Gastroesophageal sphincter (tissue), 4 donors: ENCODE results near the gene SESN2. TPM values are rescaled to one million over a fixed set of nuclear protein-coding genes. Genes with fewer than 3 reads are reported as not detected.
A peak's percentile ranks its signal among the peaks of the same experiment; 100 is the strongest.

Experiments used
- ATAC-seq: fragments of 150-250 bp; one replicate; pipeline ENCODE4 v1.9.1; 2016; ENCODE audit warnings: mild to moderate bottlenecking, moderate library complexity
- H3K27ac ChIP-seq, 4 donors: fragments of 200-600 bp; sonication (generic) in 3 of 4; 1 replicate in 3 of 4; 2 replicates in 1 of 4; pipeline ENCODE4 v1.5.1; 2016 to 2019
- H3K27me3 ChIP-seq: fragments of 200-600 bp; sonication (generic); one replicate; pipeline ENCODE4 v1.5.1; 2019
- H3K36me3 ChIP-seq, 2 donors: fragments of 200-600 bp; sonication (generic); one replicate each; pipeline ENCODE4 v1.5.1; 2019; ENCODE audit warnings: control low read depth in 1 of 2
- H3K4me1 ChIP-seq, 3 donors: fragments of 200-600 bp; sonication (generic); 1 replicate in 2 of 3; 2 replicates in 1 of 3; pipeline ENCODE4 v1.5.1; 2016 to 2019; ENCODE audit warnings: control low read depth in 2 of 3
- H3K4me3 ChIP-seq, 2 donors: fragments of 200-600 bp; sonication (generic); one replicate each; pipeline ENCODE4 v1.5.1; 2019; ENCODE audit warnings: mild to moderate bottlenecking in 1 of 2, moderate library complexity in 1 of 2
- H3K9me3 ChIP-seq, 3 donors: fragments of 200-600 bp; sonication (generic); one replicate each; pipeline ENCODE4 v1.5.1; 2017 to 2019; ENCODE audit warnings: control low read depth in 2 of 3
- EP300 ChIP-seq: sonication (generic); formaldehyde crosslinking; IDR thresholded peaks from one replicate; pipeline ENCODE4 v1.6.1; 2017; ENCODE audit warnings: antibody characterized with exemption, mild to moderate bottlenecking
- POLR2A ChIP-seq, 2 donors: fragments of 450-650 bp; IDR thresholded peaks; one replicate each; pipeline ENCODE4 v1.6.1; 2017; ENCODE audit warnings: antibody characterized with exemption in 2 of 2, mild to moderate bottlenecking in 2 of 2, moderate library complexity in 1 of 2
- POLR2AphosphoS5 ChIP-seq: sonication (generic); formaldehyde crosslinking; IDR thresholded peaks from one replicate; pipeline ENCODE4 v1.6.1; 2017; ENCODE audit warnings: antibody characterized with exemption
- WGBS, 2 donors: methylation state at CpG; one replicate each; pipeline ENCODE4 v1.1.5; 2018; ENCODE audit warnings: low coverage in 1 of 2; 5-methylcytosine and 5-hydroxymethylcytosine counted together
- total RNA-seq, 4 donors: library from RNA; depleted of rRNA; stranded (reverse); fragments of >200 nt; gene quantifications; one replicate each; pipeline ENCODE4 v1.1.0, GENCODE V29; 2016
- TF ChIP-seq, protein P1 (sequence below), 4 experiments: fragments of 200-600 bp in 2 of 4; fragments of 450-650 bp in 2 of 4; sonication (generic) in 1 of 4; IDR thresholded peaks; one replicate each; pipeline ENCODE4 v1.5.1; 2017 to 2019; ENCODE audit warnings: antibody characterized with exemption in 4 of 4, mild to moderate bottlenecking in 2 of 4, moderate library complexity in 2 of 4

Gene SESN2
- total RNA-seq, 4 donors from 2014 or later, result 7.7 to 10.0 (median 8.3) TPM

DNA sequence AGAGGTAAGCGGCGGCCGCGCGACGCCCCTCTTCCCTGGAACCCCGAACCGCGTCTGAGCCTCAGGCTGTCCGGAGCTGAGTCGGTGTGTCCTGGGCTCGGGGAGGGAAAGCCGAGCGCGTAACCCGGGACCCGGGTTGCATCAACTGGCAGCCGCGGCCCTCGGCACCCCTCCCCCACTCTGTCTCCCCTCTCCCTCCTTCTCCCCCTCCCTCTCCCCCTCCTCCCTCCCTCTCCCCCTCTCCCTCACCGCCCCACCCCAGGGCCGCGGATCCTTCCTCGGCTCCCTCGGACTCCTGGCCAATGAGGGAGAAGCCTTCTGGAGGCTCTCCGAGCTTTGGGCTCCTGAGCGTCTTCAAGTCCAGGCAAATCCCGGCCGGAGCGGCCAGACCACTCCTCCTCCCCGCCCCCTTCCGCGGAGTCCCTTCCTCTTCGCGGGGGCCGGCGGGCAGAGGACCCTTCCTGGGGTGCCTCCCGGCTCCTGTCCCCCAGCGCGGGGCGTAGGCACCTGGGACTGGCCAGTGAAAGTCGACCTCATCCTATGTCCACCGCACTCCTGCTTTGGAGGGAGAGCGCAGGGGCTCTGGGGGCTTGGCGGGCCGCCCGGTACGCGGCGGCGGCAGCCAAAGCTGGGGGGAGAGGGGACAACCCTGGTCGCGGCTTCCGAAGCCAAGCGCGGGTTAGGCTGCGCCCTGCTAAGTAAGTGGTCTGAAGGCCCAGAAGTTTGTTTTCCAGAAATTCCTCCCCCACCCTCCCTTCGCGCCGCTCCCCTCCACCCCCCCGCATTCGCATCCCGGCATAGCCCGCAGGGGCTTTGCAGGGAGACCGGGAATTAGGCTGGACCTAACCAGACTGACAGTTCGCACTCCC, 850 bp downstream of the SESN2 start:
- Histone ChIP-seq H3K27ac (peak overlapping the region; percentile 71 to 99 (median 96)), H3K36me3 (no peaks in the 10 kb centered on the region), H3K4me1 (peaks cover 0 to 42% (median 10%) of the 10 kb centered on the region in 3 donors), H3K9me3 (no peaks in the 10 kb centered on the region), H3K27me3 (no peaks in the 10 kb centered on the region), H3K4me3 (peak overlapping the region; percentile 62 to 77)
- TF ChIP-seq EP300, result no peak
- TF ChIP-seq, protein P1, sequence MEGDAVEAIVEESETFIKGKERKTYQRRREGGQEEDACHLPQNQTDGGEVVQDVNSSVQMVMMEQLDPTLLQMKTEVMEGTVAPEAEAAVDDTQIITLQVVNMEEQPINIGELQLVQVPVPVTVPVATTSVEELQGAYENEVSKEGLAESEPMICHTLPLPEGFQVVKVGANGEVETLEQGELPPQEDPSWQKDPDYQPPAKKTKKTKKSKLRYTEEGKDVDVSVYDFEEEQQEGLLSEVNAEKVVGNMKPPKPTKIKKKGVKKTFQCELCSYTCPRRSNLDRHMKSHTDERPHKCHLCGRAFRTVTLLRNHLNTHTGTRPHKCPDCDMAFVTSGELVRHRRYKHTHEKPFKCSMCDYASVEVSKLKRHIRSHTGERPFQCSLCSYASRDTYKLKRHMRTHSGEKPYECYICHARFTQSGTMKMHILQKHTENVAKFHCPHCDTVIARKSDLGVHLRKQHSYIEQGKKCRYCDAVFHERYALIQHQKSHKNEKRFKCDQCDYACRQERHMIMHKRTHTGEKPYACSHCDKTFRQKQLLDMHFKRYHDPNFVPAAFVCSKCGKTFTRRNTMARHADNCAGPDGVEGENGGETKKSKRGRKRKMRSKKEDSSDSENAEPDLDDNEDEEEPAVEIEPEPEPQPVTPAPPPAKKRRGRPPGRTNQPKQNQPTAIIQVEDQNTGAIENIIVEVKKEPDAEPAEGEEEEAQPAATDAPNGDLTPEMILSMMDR (IDR thresholded peaks at IDR 0.05), result no peak
- no peak for TF ChIP-seq POLR2A (IDR thresholded peaks at IDR 0.05)
- TF ChIP-seq POLR2AphosphoS5, result no peak
- peak; percentile 76 for ATAC-seq
- WGBS, 2 donors, result 0% methylated on average over 1 of the region's 66 CpGs; no CpG with 5 or more reads in 1 of the 2 donors

DNA sequence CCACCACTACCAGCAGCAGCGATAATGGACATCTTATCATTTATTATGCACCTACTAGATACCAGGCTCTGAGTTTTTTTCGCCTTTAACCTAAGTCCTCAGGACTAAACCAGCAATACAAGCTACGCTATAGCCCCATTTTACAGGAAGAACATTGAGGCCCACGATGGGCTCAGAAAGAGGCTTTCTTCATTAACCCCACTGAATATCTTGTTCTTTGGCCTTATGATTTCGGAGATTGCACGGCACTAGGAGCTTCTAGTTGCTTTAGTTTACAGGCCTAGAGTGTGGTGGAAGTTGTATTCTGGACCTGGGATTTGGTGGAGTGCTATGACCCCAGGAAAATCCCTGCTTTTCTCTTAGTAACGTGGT, 1.5 kb downstream of the SESN2 start:
- H3K9me3 ChIP-seq, result no peaks in the 10 kb centered on the region
- peak overlapping the region; percentile 62 to 77 for H3K4me3 ChIP-seq
- ATAC-seq, result no peak
- H3K4me1 ChIP-seq, result peaks cover 0 to 48% (median 10%) of the 10 kb centered on the region in 3 donors
- no peaks in the 10 kb centered on the region for H3K27me3 ChIP-seq
- WGBS, 2 donors, result 41 to 63% methylated on average over 3 to 6 of the region's 7 CpGs
- peak overlapping the region in 3 of 4 donors; percentile 93 to 99 (median 98) for H3K27ac ChIP-seq
- H3K36me3 ChIP-seq, result no peaks in the 10 kb centered on the region
- TF ChIP-seq, protein P1 (IDR thresholded peaks at IDR 0.05), result no peak
- TF ChIP-seq EP300 (no peak), POLR2AphosphoS5 (no peak), POLR2A (IDR thresholded peaks at IDR 0.05) (no peak)

DNA sequence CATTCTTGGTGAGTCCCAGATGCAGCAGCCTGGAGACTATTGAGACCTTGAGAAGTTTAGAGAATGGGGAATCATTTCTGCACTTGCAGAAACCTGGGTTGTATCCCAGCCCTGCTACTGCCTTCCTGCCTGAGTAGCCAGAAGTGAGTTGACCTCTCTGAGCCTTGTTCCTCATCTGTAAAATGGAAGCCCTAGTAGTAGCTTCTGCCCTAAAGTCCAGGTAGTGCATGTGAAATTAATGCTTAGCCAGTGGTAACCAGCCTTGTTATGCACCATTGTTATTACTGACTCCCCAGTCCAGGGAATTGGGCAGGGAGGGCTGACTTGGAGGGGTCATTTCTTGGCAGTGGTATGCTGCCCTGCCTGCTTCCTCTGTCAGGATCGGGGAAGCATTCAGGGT, 5.6 kb downstream of the SESN2 start:
- no peaks in the 10 kb centered on the region for H3K27me3 ChIP-seq
- peaks cover 0 to 56% (median 15%) of the 10 kb centered on the region in 3 donors for H3K4me1 ChIP-seq
- H3K4me3 ChIP-seq, result no peak overlapping the region
- TF ChIP-seq POLR2AphosphoS5 (no peak), EP300 (no peak), POLR2A (IDR thresholded peaks at IDR 0.05) (no peak)
- TF ChIP-seq, protein P1 (IDR thresholded peaks at IDR 0.05), result no peak
- no peaks in the 10 kb centered on the region for H3K9me3 ChIP-seq
- no peak for ATAC-seq
- H3K27ac ChIP-seq, result no peak overlapping the region
- 100% methylated on average over 1 of the region's 1 CpG; no CpG with 5 or more reads in 1 of the 2 donors for WGBS, 2 donors
- peaks cover 0 to 4% of the 10 kb centered on the region in 2 donors for H3K36me3 ChIP-seq

DNA sequence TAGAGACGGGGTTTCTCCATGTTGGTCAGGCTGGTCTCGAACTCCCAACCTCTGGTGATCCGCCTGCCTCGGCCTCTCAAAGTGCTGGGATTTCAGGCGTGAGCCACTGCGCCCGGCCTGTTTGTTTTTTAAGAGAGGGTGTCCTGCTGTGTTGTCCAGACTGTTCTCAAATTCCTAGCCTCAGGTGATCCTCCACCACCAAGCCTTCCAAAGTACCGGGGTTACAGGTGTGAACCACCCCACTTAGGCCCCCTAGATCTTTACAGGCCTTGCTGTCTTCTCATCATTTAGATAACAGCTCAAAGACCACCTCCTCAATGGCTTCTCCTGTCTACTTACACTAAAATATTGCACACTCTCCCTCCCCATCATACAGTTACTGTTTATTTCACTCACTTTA, 6.3 kb downstream of the SESN2 start:
- no peak overlapping the region for H3K4me3 ChIP-seq
- 57 to 86% methylated on average over 2 to 8 of the region's 8 CpGs for WGBS, 2 donors
- no peaks in the 10 kb centered on the region for H3K9me3 ChIP-seq
- no peak overlapping the region for H3K27ac ChIP-seq
- TF ChIP-seq, protein P1 (IDR thresholded peaks at IDR 0.05), result no peak
- no peak for TF ChIP-seq POLR2AphosphoS5
- TF ChIP-seq EP300, result no peak
- TF ChIP-seq POLR2A (IDR thresholded peaks at IDR 0.05), result no peak
- H3K27me3 ChIP-seq, result no peaks in the 10 kb centered on the region
- ATAC-seq, result no peak
- H3K36me3 ChIP-seq, result peaks cover 0 to 6% of the 10 kb centered on the region in 2 donors
- H3K4me1 ChIP-seq, result peaks cover 0 to 54% (median 15%) of the 10 kb centered on the region in 3 donors

GRCh38 chr1:28266920-28267322, 7.6 kb downstream of the SESN2 start:
- ATAC-seq, result no peak
- TF ChIP-seq EP300 (no peak), POLR2AphosphoS5 (no peak), POLR2A (IDR thresholded peaks at IDR 0.05) (no peak)
- TF ChIP-seq, protein P1 (IDR thresholded peaks at IDR 0.05), result no peak
- WGBS, 2 donors, result 70% methylated on average over 2 of the region's 5 CpGs; no CpG with 5 or more reads in 1 of the 2 donors
- no peaks in the 10 kb centered on the region for H3K9me3 ChIP-seq
- H3K27ac ChIP-seq, result no peak overlapping the region
- H3K4me1 ChIP-seq, result peaks cover 0 to 40% (median 7%) of the 10 kb centered on the region in 3 donors
- peaks cover 0 to 18% of the 10 kb centered on the region in 2 donors for H3K36me3 ChIP-seq
- no peak overlapping the region for H3K4me3 ChIP-seq
- no peaks in the 10 kb centered on the region for H3K27me3 ChIP-seq
